ENCODE results near the gene GBP1.
A peak's percentile ranks its signal among the peaks of the same experiment; 100 is the strongest.
"Not testable (repeated sequence)": the region's sequence is repeated elsewhere in the genome, so short reads cannot be mapped to it uniquely, and the experiment has no call there.

The GBP1 gene

DNA sequence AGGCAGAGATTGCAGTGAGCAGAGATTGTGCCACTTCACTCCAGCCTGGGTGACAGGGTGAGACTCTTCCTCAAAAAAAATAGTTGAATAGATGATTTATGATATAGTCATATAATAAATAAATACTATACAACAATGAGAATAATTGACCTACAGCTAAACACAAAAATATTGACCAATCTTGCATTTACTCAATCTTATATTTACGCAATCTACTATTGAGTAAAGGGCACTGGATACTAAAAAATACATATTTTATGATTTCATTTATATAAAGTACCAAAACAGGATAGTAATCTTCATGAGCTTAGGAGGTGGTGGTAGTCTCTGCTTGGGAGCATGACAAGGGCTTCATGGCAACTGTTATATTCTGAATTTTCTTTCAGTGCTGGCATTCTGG, 23.3 kb downstream of the GBP1 start:
- H3K4me1 ChIP-seq (ENCODE audit: insufficient read depth, poor library complexity, severe bottlenecking), result peaks cover 14% of the 10 kb centered on the region
- no peak overlapping the region for H3K27ac ChIP-seq (ENCODE audit: poor library complexity, severe bottlenecking)
- H3K27me3 ChIP-seq (ENCODE audit: insufficient read depth, poor library complexity, severe bottlenecking), result no peaks in the 10 kb centered on the region
- H3K9me3 ChIP-seq (ENCODE audit: severe bottlenecking), result no peaks in the 10 kb centered on the region
- DNase-seq (ENCODE audit: low spot score) (no peak), ATAC-seq (ENCODE audit: low read depth) (no peak)
- no peak overlapping the region for H3K4me3 ChIP-seq (ENCODE audit: severe bottlenecking)
- TF ChIP-seq, protein P1, sequence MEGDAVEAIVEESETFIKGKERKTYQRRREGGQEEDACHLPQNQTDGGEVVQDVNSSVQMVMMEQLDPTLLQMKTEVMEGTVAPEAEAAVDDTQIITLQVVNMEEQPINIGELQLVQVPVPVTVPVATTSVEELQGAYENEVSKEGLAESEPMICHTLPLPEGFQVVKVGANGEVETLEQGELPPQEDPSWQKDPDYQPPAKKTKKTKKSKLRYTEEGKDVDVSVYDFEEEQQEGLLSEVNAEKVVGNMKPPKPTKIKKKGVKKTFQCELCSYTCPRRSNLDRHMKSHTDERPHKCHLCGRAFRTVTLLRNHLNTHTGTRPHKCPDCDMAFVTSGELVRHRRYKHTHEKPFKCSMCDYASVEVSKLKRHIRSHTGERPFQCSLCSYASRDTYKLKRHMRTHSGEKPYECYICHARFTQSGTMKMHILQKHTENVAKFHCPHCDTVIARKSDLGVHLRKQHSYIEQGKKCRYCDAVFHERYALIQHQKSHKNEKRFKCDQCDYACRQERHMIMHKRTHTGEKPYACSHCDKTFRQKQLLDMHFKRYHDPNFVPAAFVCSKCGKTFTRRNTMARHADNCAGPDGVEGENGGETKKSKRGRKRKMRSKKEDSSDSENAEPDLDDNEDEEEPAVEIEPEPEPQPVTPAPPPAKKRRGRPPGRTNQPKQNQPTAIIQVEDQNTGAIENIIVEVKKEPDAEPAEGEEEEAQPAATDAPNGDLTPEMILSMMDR (IDR thresholded peaks at IDR 0.05; ENCODE audit: poor library complexity, severe bottlenecking), result no peak
- no peaks in the 10 kb centered on the region for H3K36me3 ChIP-seq (ENCODE audit: low read depth)

DNA sequence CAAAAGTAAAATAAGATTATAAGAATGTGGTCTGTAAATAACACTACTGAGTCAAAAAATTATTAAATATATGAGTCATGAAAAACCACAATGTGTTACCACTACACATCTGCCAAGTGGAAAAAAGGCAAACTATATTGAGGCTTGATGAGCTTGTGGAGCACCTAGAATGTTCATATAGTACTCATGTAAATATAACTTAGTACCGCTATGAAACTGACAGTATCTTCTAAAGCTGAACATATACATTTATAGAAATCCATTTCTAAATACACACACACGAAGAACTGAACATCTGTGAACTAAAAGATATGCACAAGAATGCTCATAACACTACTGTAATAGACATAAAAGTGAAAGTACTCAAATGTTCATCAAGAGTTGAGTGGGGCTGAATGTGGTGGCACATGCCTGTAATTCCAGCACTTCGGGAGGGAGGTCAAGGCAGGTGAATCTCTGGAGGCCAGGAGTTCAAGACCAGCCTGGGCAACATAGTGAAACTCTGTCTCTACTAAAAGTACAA, 23.8 kb downstream of the GBP1 start:
- H3K4me3 ChIP-seq (ENCODE audit: severe bottlenecking), result no peak overlapping the region
- peak; percentile 96 for ATAC-seq (ENCODE audit: low read depth)
- no peaks in the 10 kb centered on the region for H3K27me3 ChIP-seq (ENCODE audit: insufficient read depth, poor library complexity, severe bottlenecking)
- TF ChIP-seq, protein P1 (IDR thresholded peaks at IDR 0.05; ENCODE audit: poor library complexity, severe bottlenecking), result no peak
- H3K36me3 ChIP-seq (ENCODE audit: low read depth), result no peaks in the 10 kb centered on the region
- H3K4me1 ChIP-seq (ENCODE audit: insufficient read depth, poor library complexity, severe bottlenecking), result peaks cover 14% of the 10 kb centered on the region
- no peak overlapping the region for H3K27ac ChIP-seq (ENCODE audit: poor library complexity, severe bottlenecking)
- no peak for DNase-seq (ENCODE audit: low spot score)
- no peaks in the 10 kb centered on the region for H3K9me3 ChIP-seq (ENCODE audit: severe bottlenecking)

DNA sequence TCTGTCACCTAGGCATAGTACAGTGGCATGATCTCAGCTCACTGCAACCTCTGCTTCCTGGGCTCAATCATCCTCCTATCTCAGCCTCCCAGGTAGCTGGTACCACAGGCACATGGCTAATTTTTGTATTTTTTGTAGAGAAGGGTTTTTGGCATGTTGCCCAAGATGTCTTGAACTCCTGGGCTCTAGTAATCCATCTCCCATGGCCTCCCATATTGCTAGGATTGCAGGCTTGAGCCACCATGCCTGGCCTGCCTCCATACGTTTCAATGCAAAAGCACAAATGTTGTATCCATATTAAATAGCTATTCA, 24.7 kb downstream of the GBP1 start:
- no peaks in the 10 kb centered on the region for H3K36me3 ChIP-seq (ENCODE audit: low read depth)
- no peaks in the 10 kb centered on the region for H3K9me3 ChIP-seq (ENCODE audit: severe bottlenecking)
- no peak overlapping the region for H3K27ac ChIP-seq (ENCODE audit: poor library complexity, severe bottlenecking)
- no peaks in the 10 kb centered on the region for H3K27me3 ChIP-seq (ENCODE audit: insufficient read depth, poor library complexity, severe bottlenecking)
- ATAC-seq (ENCODE audit: low read depth), result no peak
- no peak for DNase-seq (ENCODE audit: low spot score)
- TF ChIP-seq, protein P1 (IDR thresholded peaks at IDR 0.05; ENCODE audit: poor library complexity, severe bottlenecking), result no peak
- no peak overlapping the region for H3K4me3 ChIP-seq (ENCODE audit: severe bottlenecking)
- H3K4me1 ChIP-seq (ENCODE audit: insufficient read depth, poor library complexity, severe bottlenecking), result peaks cover 14% of the 10 kb centered on the region

GRCh38 chr1:89037186-89037585, 27.8 kb downstream of the GBP1 start:
- Histone ChIP-seq H3K27ac (ENCODE audit: poor library complexity, severe bottlenecking) (no peak overlapping the region), H3K27me3 (ENCODE audit: insufficient read depth, poor library complexity, severe bottlenecking) (no peaks in the 10 kb centered on the region), H3K36me3 (ENCODE audit: low read depth) (no peaks in the 10 kb centered on the region), H3K4me1 (ENCODE audit: insufficient read depth, poor library complexity, severe bottlenecking) (peaks cover 14% of the 10 kb centered on the region), H3K4me3 (ENCODE audit: severe bottlenecking) (no peak overlapping the region), H3K9me3 (ENCODE audit: severe bottlenecking) (no peaks in the 10 kb centered on the region)
- no peak for ATAC-seq (ENCODE audit: low read depth)
- no peak for DNase-seq (ENCODE audit: low spot score)
- TF ChIP-seq, protein P1 (IDR thresholded peaks at IDR 0.05; ENCODE audit: poor library complexity, severe bottlenecking), result no peak

DNA sequence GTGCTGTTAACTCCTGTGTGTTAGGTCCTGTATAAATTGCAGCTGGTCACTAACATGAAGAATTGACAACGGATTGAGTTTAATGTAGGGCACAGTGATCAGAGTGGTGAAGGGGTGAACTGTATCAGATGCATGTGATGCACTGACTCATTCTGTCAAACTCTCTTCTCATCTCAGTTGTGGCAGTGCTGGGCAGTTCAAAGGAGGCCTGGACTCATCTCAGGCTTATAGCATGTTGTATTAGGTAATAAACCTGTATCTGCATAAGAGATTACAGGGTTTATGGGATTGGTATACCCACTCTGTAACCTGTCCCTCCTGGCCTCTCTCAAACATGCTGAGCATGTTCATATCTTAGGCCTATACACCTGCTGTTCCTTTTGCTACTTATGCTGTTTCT, 29.9 kb downstream of the GBP1 start:
- Histone ChIP-seq H3K27ac (ENCODE audit: poor library complexity, severe bottlenecking) (no peak overlapping the region), H3K9me3 (ENCODE audit: severe bottlenecking) (no peaks in the 10 kb centered on the region), H3K27me3 (ENCODE audit: insufficient read depth, poor library complexity, severe bottlenecking) (no peaks in the 10 kb centered on the region), H3K36me3 (ENCODE audit: low read depth) (no peaks in the 10 kb centered on the region), H3K4me3 (ENCODE audit: severe bottlenecking) (no peak overlapping the region), H3K4me1 (ENCODE audit: insufficient read depth, poor library complexity, severe bottlenecking) (no peaks in the 10 kb centered on the region)
- TF ChIP-seq, protein P1 (IDR thresholded peaks at IDR 0.05; ENCODE audit: poor library complexity, severe bottlenecking), result no peak
- no peak for DNase-seq (ENCODE audit: low spot score)
- ATAC-seq (ENCODE audit: low read depth), result no peak

DNA sequence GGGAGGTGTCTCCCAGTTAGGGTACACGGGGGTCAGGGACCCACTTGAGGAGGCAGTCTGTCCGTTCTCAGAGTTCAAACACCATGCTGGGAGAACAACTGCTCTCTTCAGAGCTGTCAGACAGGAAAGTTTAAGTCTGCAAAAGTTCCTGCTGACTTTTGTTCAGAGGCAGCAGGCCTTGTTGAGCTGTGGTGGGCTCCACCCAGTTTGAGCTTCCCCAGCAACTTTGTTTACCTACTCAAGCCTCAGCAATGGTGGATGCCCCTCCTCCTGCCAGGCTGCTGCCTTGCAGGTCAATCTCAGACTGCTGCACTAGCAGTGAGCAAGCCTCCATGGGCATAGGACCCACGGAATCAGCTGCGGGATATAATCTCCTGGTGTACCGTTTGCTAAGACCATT, 31.0 kb downstream of the GBP1 start:
- not testable (repeated sequence) for H3K27ac ChIP-seq (ENCODE audit: poor library complexity, severe bottlenecking); H3K4me3 ChIP-seq (ENCODE audit: severe bottlenecking); H3K36me3 ChIP-seq (ENCODE audit: low read depth); H3K4me1 ChIP-seq (ENCODE audit: insufficient read depth, poor library complexity, severe bottlenecking); H3K9me3 ChIP-seq (ENCODE audit: severe bottlenecking); ATAC-seq (ENCODE audit: low read depth); H3K27me3 ChIP-seq (ENCODE audit: insufficient read depth, poor library complexity, severe bottlenecking); DNase-seq (ENCODE audit: low spot score)

DNA sequence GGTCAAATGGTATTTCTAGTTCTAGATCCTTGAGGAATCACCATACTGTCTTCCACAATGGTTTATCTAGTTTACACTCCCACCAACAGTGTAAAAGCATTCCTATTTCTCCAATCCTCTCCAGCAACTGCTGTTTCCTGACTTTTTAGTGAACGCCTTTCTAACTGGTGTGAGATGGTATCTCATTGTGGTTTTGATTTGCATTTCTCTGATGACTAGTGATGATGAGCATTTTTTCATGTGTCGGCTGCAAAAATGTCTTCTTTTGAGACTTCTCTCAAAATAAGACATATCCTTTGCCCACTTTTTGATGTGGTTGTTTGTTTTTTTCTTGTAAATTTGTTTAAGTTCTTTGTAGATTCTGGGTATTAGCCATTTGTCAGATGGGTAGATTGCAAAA, 36.0 kb downstream of the GBP1 start:
- not testable (repeated sequence) for H3K4me3 ChIP-seq (ENCODE audit: severe bottlenecking); H3K27ac ChIP-seq (ENCODE audit: poor library complexity, severe bottlenecking); H3K36me3 ChIP-seq (ENCODE audit: low read depth); ATAC-seq (ENCODE audit: low read depth); H3K4me1 ChIP-seq (ENCODE audit: insufficient read depth, poor library complexity, severe bottlenecking); DNase-seq (ENCODE audit: low spot score); H3K27me3 ChIP-seq (ENCODE audit: insufficient read depth, poor library complexity, severe bottlenecking); H3K9me3 ChIP-seq (ENCODE audit: severe bottlenecking)

Measured in RWPE2 (cell line).